ENCODE data around the gene SZRD1. TPM values are rescaled to one million over a fixed set of nuclear protein-coding genes. Genes with fewer than 3 reads are reported as not detected.

SZRD1 gene
- total RNA-seq, 1 experiment from 2014 or later: 136 TPM

GRCh38 chr1:16394977-16395376 lies 27.9 kb downstream of the SZRD1 start:
- H3K9me2 ChIP-seq (replicated peaks; ENCODE audit: low read length): no peaks in the 10 kb centered on the region
- H2AFZ ChIP-seq (ENCODE audit: low read length): no peak overlapping the region
- intact Hi-C loops (cut with micrococcal nuclease): no loop called here
- no peak overlapping the region for H3K9ac ChIP-seq (ENCODE audit: low read length)
- no peak overlapping the region for H3K27ac ChIP-seq (ENCODE audit: low read length)
- no peaks in the 10 kb centered on the region for H3K9me3 ChIP-seq (ENCODE audit: low read length)
- no peak for ATAC-seq
- no peaks in the 10 kb centered on the region for H3K27me3 ChIP-seq (ENCODE audit: low read length)
- no peaks in the 10 kb centered on the region for H3F3A ChIP-seq (ENCODE audit: low read length, unreplicated experiment)
- H4K20me1 ChIP-seq (ENCODE audit: low read length): peaks cover 41% of the 10 kb centered on the region
- H3K4me1 ChIP-seq (ENCODE audit: insufficient read depth, low read length): no peaks in the 10 kb centered on the region
- CTCF ChIA-PET: no interaction called here
- BruUV-seq (replicated peaks): no TSS peak
- TF ChIP-seq EZH2 (IDR thresholded peaks at IDR 0.05; ENCODE audit: low read length, unreplicated experiment) (no peak), EZH2phosphoT487 (IDR thresholded peaks at IDR 0.05; ENCODE audit: borderline replicate concordance, low read length) (no peak)
- no peak overlapping the region for H3K4me2 ChIP-seq (ENCODE audit: low read length)
- no peak overlapping the region for H3K4me3 ChIP-seq (ENCODE audit: low read length)
- H3K36me3 ChIP-seq (ENCODE audit: low read depth, low read length): peaks cover 43% of the 10 kb centered on the region
- peaks cover 41% of the 10 kb centered on the region for H3K79me2 ChIP-seq (ENCODE audit: low read length)
- DNase-seq: no peak
- POLR2A ChIA-PET (ENCODE audit: unreplicated experiment): no interaction called here

DNA sequence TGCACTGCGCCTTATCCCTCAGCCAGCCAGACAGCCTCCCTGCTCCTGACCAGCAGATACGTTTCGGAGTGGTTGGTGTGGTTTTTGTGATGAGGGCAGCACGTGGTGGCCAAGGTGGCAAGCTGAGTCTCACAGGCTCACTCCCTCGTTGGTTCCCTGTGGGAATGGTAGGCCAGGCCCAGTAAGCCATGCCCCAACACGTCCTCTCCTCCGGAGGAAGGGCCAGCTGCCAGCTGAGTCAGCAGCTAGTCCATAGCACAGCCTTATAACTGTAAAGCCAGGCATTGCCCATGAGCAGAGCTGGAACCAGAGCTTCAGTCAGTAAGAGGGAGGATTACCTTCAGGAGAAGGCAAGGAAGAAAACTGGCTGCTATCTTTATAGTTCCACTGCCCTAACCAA lies 29.5 kb downstream of the SZRD1 start:
- CTCF ChIA-PET: interaction anchor here (0.6 kb wide), 1 partner anchor 29 kb away, joined by 3 read pairs; no protein-coding TSS in a partner anchor
- intact Hi-C loops (cut with micrococcal nuclease): no loop called here
- H3K27ac ChIP-seq (ENCODE audit: low read length): no peak overlapping the region
- H3F3A ChIP-seq (ENCODE audit: low read length, unreplicated experiment): no peaks in the 10 kb centered on the region
- H3K4me3 ChIP-seq (ENCODE audit: low read length): no peak overlapping the region
- no peaks in the 10 kb centered on the region for H3K9me3 ChIP-seq (ENCODE audit: low read length)
- H3K9me2 ChIP-seq (replicated peaks; ENCODE audit: low read length): no peaks in the 10 kb centered on the region
- H3K27me3 ChIP-seq (ENCODE audit: low read length): no peaks in the 10 kb centered on the region
- BruUV-seq (replicated peaks): no TSS peak
- H3K36me3 ChIP-seq (ENCODE audit: low read depth, low read length): peaks cover 38% of the 10 kb centered on the region
- H4K20me1 ChIP-seq (ENCODE audit: low read length): peaks cover 25% of the 10 kb centered on the region
- peaks cover 24% of the 10 kb centered on the region for H3K79me2 ChIP-seq (ENCODE audit: low read length)
- ATAC-seq: peak; percentile 84
- H3K4me1 ChIP-seq (ENCODE audit: insufficient read depth, low read length): no peaks in the 10 kb centered on the region
- H3K4me2 ChIP-seq (ENCODE audit: low read length): no peak overlapping the region
- peak; percentile 28 for DNase-seq
- no peak overlapping the region for H3K9ac ChIP-seq (ENCODE audit: low read length)
- POLR2A ChIA-PET (ENCODE audit: unreplicated experiment): no interaction called here
- no peak overlapping the region for H2AFZ ChIP-seq (ENCODE audit: low read length)
- TF ChIP-seq, protein P1, sequence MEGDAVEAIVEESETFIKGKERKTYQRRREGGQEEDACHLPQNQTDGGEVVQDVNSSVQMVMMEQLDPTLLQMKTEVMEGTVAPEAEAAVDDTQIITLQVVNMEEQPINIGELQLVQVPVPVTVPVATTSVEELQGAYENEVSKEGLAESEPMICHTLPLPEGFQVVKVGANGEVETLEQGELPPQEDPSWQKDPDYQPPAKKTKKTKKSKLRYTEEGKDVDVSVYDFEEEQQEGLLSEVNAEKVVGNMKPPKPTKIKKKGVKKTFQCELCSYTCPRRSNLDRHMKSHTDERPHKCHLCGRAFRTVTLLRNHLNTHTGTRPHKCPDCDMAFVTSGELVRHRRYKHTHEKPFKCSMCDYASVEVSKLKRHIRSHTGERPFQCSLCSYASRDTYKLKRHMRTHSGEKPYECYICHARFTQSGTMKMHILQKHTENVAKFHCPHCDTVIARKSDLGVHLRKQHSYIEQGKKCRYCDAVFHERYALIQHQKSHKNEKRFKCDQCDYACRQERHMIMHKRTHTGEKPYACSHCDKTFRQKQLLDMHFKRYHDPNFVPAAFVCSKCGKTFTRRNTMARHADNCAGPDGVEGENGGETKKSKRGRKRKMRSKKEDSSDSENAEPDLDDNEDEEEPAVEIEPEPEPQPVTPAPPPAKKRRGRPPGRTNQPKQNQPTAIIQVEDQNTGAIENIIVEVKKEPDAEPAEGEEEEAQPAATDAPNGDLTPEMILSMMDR (conservative IDR thresholded peaks at IDR 0.05; ENCODE audit: low read depth, low read length): no peak
- TF ChIP-seq EZH2 (IDR thresholded peaks at IDR 0.05; ENCODE audit: low read length, unreplicated experiment) (no peak), EZH2phosphoT487 (IDR thresholded peaks at IDR 0.05; ENCODE audit: borderline replicate concordance, low read length) (no peak)

- H3K4me1 ChIP-seq (ENCODE audit: insufficient read depth, low read length): no peaks in the 10 kb centered on the region
- H3K36me3 ChIP-seq (ENCODE audit: low read depth, low read length): peaks cover 36% of the 10 kb centered on the region
- intact Hi-C loops (cut with micrococcal nuclease): no loop called here
- H3K79me2 ChIP-seq (ENCODE audit: low read length): peaks cover 19% of the 10 kb centered on the region
- CTCF ChIA-PET: no interaction called here
- no peak overlapping the region for H3K4me3 ChIP-seq (ENCODE audit: low read length)
- no peaks in the 10 kb centered on the region for H3K9me3 ChIP-seq (ENCODE audit: low read length)
- H3K27ac ChIP-seq (ENCODE audit: low read length): no peak overlapping the region
- no peaks in the 10 kb centered on the region for H3K9me2 ChIP-seq (replicated peaks; ENCODE audit: low read length)
- no peaks in the 10 kb centered on the region for H3F3A ChIP-seq (ENCODE audit: low read length, unreplicated experiment)
- BruUV-seq (replicated peaks): no TSS peak
- ATAC-seq: no peak
- no peak for DNase-seq
- H3K27me3 ChIP-seq (ENCODE audit: low read length): no peaks in the 10 kb centered on the region
- H2AFZ ChIP-seq (ENCODE audit: low read length): no peak overlapping the region
- TF ChIP-seq, protein P1 (conservative IDR thresholded peaks at IDR 0.05; ENCODE audit: low read depth, low read length): no peak
- TF ChIP-seq EZH2phosphoT487 (IDR thresholded peaks at IDR 0.05; ENCODE audit: borderline replicate concordance, low read length) (no peak), EZH2 (IDR thresholded peaks at IDR 0.05; ENCODE audit: low read length, unreplicated experiment) (no peak)
- H3K9ac ChIP-seq (ENCODE audit: low read length): no peak overlapping the region
- POLR2A ChIA-PET (ENCODE audit: unreplicated experiment): no interaction called here
- H4K20me1 ChIP-seq (ENCODE audit: low read length): peaks cover 19% of the 10 kb centered on the region
- H3K4me2 ChIP-seq (ENCODE audit: low read length): no peak overlapping the region
Observed at GRCh38 chr1:16397120-16397519, 30.1 kb downstream of the SZRD1 start.
